Loucy (cell line): ENCODE results near the gene MDM4.
"Not testable (repeated sequence)": the region's sequence is repeated elsewhere in the genome, so short reads cannot be mapped to it uniquely, and the experiment has no call there.

Experiments used
- H2AFZ ChIP-seq: fragments of 200-600 bp; sonication (generic); 2 replicates; pipeline ENCODE4 v1.6.0; 2016; ENCODE audit warnings: antibody characterized with exemption, mild to moderate bottlenecking, low read length, moderate library complexity
- H3F3A ChIP-seq: fragments of 200-600 bp; 2 replicates; pipeline ENCODE4 v1.6.0; 2016; ENCODE audit warnings: antibody characterized with exemption, low read depth, mild to moderate bottlenecking
- H3K27me3 ChIP-seq: fragments of 200-600 bp; sonication (generic); 2 replicates; pipeline ENCODE4 v1.6.1; 2014; ENCODE audit warnings: low read length, mild to moderate bottlenecking; ENCODE audit not compliant: insufficient read depth, poor library complexity, severe bottlenecking
- H3K36me3 ChIP-seq: fragments of 200-600 bp; sonication (generic); 2 replicates; pipeline ENCODE4 v1.6.1; 2016; ENCODE audit warnings: low read length; ENCODE audit not compliant: insufficient read depth
- H3K4me1 ChIP-seq: fragments of 200-600 bp; sonication (generic); 2 replicates; pipeline ENCODE4 v1.5.1; 2014; ENCODE audit warnings: low read length, mild to moderate bottlenecking; ENCODE audit not compliant: insufficient read depth, poor library complexity, severe bottlenecking
- H3K4me2 ChIP-seq: fragments of 200-600 bp; sonication (generic); 2 replicates; pipeline ENCODE4 v1.6.0; 2014; ENCODE audit warnings: antibody characterized with exemption, low read length, low read depth, mild to moderate bottlenecking; ENCODE audit not compliant: poor library complexity, severe bottlenecking
- H3K4me3 ChIP-seq: fragments of 200-600 bp; sonication (generic); 2 replicates; pipeline ENCODE4 v1.5.1; 2014; ENCODE audit warnings: low read length, mild to moderate bottlenecking, mixed read lengths; ENCODE audit not compliant: poor library complexity, severe bottlenecking
- H3K79me2 ChIP-seq: fragments of 200-600 bp; sonication (generic); 2 replicates; pipeline ENCODE4 v1.6.1; 2014; ENCODE audit warnings: low read length; ENCODE audit not compliant: insufficient read depth
- H3K9ac ChIP-seq: fragments of 200-600 bp; sonication (generic); 2 replicates; pipeline ENCODE4 v1.6.0; 2014; ENCODE audit warnings: mild to moderate bottlenecking, low read depth, low read length, moderate library complexity; ENCODE audit not compliant: poor library complexity, severe bottlenecking
- H3K9me2 ChIP-seq: fragments of 200-600 bp; sonication (generic); replicated peaks from 2 replicates; pipeline ENCODE4 v1.6.1; 2016; ENCODE audit warnings: low read depth, low read length, mixed read lengths
- H3K9me3 ChIP-seq: fragments of 200-600 bp; sonication (generic); 2 replicates; pipeline ENCODE4 v1.6.1; 2014; ENCODE audit warnings: mild to moderate bottlenecking, antibody characterized with exemption, low read length, low read depth; ENCODE audit not compliant: insufficient read depth
- H4K20me1 ChIP-seq: fragments of 200-600 bp; sonication (generic); 2 replicates; pipeline ENCODE4 v1.6.0; 2014; ENCODE audit warnings: antibody characterized with exemption, low read length, mild to moderate bottlenecking; ENCODE audit not compliant: insufficient read depth, poor library complexity, severe bottlenecking
- CTCF ChIP-seq: fragments of 200-600 bp; sonication (generic); conservative IDR thresholded peaks from 2 replicates; pipeline ENCODE4 v1.5.1; 2014; ENCODE audit warnings: mild to moderate bottlenecking, antibody characterized with exemption, low read length
- EZH2phosphoT487 ChIP-seq: fragments of 200-600 bp; IDR thresholded peaks from 2 replicates; pipeline ENCODE4 v1.6.1; 2018; ENCODE audit warnings: antibody characterized with exemption, mild to moderate bottlenecking, moderate library complexity, borderline replicate concordance

Gene MDM4

GRCh38 chr1:204513117-204513716 lies 3.0 kb upstream of the MDM4 start:
- no peaks in the 10 kb centered on the region for H3K36me3 ChIP-seq
- H3K4me1 ChIP-seq: peaks cover 13% of the 10 kb centered on the region
- H3K9me3 ChIP-seq: no peaks in the 10 kb centered on the region
- no peak overlapping the region for H3K4me2 ChIP-seq
- H2AFZ ChIP-seq: no peak overlapping the region
- no peaks in the 10 kb centered on the region for H3F3A ChIP-seq
- H3K79me2 ChIP-seq: peaks cover 20% of the 10 kb centered on the region
- TF ChIP-seq CTCF: no peak
- H3K9ac ChIP-seq: no peak overlapping the region
- H3K9me2 ChIP-seq: no peaks in the 10 kb centered on the region
- H3K4me3 ChIP-seq: no peak overlapping the region
- H3K27me3 ChIP-seq: no peaks in the 10 kb centered on the region
- H4K20me1 ChIP-seq: peaks cover 8% of the 10 kb centered on the region

GRCh38 chr1:204514828-204515227 lies 1.4 kb upstream of the MDM4 start:
- no peaks in the 10 kb centered on the region for H3K36me3 ChIP-seq
- no peaks in the 10 kb centered on the region for H3K27me3 ChIP-seq
- no peak overlapping the region for H3K4me3 ChIP-seq
- TF ChIP-seq CTCF: no peak
- TF ChIP-seq EZH2phosphoT487: no peak
- no peak overlapping the region for H2AFZ ChIP-seq
- H3K4me1 ChIP-seq: peaks cover 28% of the 10 kb centered on the region
- no peak overlapping the region for H3K4me2 ChIP-seq
- no peaks in the 10 kb centered on the region for H3K9me3 ChIP-seq
- H3K9ac ChIP-seq: no peak overlapping the region
- no peaks in the 10 kb centered on the region for H3F3A ChIP-seq
- H3K79me2 ChIP-seq: peaks cover 36% of the 10 kb centered on the region
- H4K20me1 ChIP-seq: peaks cover 8% of the 10 kb centered on the region
- no peaks in the 10 kb centered on the region for H3K9me2 ChIP-seq

GRCh38 chr1:204517382-204517781 lies 1.2 kb downstream of the MDM4 start:
- not testable (repeated sequence) for H3K27me3 ChIP-seq, H3K9me2 ChIP-seq, H2AFZ ChIP-seq, H3K36me3 ChIP-seq, H3K9me3 ChIP-seq
- Histone ChIP-seq H3K4me1 (peaks cover 45% of the 10 kb centered on the region), H3K4me2 (peak overlapping the region; percentile 84), H3K9ac (peak overlapping the region; percentile 86), H3F3A (peaks cover 11% of the 10 kb centered on the region; the same call in 1 of the 2 replicates), H3K4me3 (peak overlapping the region; percentile 84), H3K79me2 (peaks cover 59% of the 10 kb centered on the region), H4K20me1 (peaks cover 16% of the 10 kb centered on the region)
